ENCODE results near the gene RHBDF1. TPM values are rescaled to one million over a fixed set of nuclear protein-coding genes. Genes with fewer than 3 reads are reported as not detected.

The RHBDF1 gene
- total and polyA plus RNA-seq, 12 donors: 2.3 to 55.7 (median 7.6) TPM

DNA sequence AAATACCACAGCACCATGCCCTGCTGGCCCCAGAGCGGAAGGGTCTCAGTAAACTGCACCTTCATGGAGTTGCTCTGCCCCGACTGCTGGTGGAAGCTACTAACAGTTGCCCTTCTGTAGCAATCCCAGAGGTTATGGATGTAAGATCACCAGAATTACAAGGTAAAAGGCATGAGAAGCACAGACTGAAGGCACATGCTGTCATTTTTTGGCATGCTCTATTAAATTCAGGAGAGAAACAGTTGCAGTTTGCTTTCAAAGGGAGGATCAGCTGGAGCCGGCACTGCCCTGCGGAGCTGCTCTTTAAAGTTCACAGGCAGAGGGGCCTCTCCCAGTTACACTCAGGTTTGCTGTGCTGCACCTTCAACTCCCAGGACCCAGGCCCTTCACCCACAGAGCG, 46.9 kb upstream of the RHBDF1 start:
- peaks cover 0 to 7% of the 10 kb centered on the region in 2 donors for H3K4me1 ChIP-seq (replicated peaks in 1 of 2)
- intact Hi-C loops (cut with DNase I): no loop called here
- H3K27me3 ChIP-seq: no peaks in the 10 kb centered on the region
- H3K27ac ChIP-seq: no peak overlapping the region
- no peaks in the 10 kb centered on the region for H3K9me3 ChIP-seq (replicated peaks in 1 of 3)
- DNase-seq: no peak
- TF ChIP-seq, protein P1, sequence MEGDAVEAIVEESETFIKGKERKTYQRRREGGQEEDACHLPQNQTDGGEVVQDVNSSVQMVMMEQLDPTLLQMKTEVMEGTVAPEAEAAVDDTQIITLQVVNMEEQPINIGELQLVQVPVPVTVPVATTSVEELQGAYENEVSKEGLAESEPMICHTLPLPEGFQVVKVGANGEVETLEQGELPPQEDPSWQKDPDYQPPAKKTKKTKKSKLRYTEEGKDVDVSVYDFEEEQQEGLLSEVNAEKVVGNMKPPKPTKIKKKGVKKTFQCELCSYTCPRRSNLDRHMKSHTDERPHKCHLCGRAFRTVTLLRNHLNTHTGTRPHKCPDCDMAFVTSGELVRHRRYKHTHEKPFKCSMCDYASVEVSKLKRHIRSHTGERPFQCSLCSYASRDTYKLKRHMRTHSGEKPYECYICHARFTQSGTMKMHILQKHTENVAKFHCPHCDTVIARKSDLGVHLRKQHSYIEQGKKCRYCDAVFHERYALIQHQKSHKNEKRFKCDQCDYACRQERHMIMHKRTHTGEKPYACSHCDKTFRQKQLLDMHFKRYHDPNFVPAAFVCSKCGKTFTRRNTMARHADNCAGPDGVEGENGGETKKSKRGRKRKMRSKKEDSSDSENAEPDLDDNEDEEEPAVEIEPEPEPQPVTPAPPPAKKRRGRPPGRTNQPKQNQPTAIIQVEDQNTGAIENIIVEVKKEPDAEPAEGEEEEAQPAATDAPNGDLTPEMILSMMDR (IDR thresholded peaks at IDR 0.05): no peak
- TF ChIP-seq POLR2A (IDR thresholded peaks at IDR 0.05): no peak
- H3K4me3 ChIP-seq: no peak overlapping the region
- H3K36me3 ChIP-seq (replicated peaks in 1 of 2): peaks cover 0 to 12% of the 10 kb centered on the region in 2 donors
- 81 to 94% (median 91%) methylated on average over 2 to 5 of the region's 5 CpGs for WGBS, 4 donors

DNA sequence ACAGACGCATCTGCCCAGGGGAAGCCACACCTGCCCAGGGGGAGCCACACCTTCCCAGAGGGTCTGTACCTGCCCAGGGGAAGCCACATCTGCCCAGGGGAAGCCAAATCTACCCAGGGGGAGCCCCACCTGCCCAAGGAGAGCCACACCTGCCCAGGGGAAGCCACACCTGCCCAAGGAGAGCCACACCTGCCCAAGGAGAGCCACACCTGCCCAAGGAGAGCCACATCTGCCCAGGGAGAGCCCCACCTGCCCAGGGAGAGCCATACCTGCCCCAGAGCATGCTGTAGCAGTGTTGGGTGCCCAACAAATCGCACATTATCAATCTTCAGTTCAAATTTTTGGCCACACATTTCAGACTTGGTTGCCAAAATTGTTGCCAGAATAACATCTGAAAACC, 46.4 kb upstream of the RHBDF1 start:
- intact Hi-C loops (cut with DNase I): no loop called here
- peaks cover under 1 to 8% of the 10 kb centered on the region in 2 donors for H3K4me1 ChIP-seq (replicated peaks in 1 of 2)
- H3K36me3 ChIP-seq (replicated peaks in 1 of 2): peaks cover 0 to 12% of the 10 kb centered on the region in 2 donors
- no peak overlapping the region for H3K27ac ChIP-seq
- no peak for DNase-seq
- whole genome bisulfite sequencing, 4 donors: 100% methylated on average over 1 to 2 of the region's 2 CpGs
- TF ChIP-seq, protein P1 (IDR thresholded peaks at IDR 0.05): no peak
- TF ChIP-seq POLR2A (IDR thresholded peaks at IDR 0.05): no peak
- H3K4me3 ChIP-seq: no peak overlapping the region
- H3K9me3 ChIP-seq (replicated peaks in 1 of 3): no peaks in the 10 kb centered on the region
- H3K27me3 ChIP-seq: no peaks in the 10 kb centered on the region

DNA sequence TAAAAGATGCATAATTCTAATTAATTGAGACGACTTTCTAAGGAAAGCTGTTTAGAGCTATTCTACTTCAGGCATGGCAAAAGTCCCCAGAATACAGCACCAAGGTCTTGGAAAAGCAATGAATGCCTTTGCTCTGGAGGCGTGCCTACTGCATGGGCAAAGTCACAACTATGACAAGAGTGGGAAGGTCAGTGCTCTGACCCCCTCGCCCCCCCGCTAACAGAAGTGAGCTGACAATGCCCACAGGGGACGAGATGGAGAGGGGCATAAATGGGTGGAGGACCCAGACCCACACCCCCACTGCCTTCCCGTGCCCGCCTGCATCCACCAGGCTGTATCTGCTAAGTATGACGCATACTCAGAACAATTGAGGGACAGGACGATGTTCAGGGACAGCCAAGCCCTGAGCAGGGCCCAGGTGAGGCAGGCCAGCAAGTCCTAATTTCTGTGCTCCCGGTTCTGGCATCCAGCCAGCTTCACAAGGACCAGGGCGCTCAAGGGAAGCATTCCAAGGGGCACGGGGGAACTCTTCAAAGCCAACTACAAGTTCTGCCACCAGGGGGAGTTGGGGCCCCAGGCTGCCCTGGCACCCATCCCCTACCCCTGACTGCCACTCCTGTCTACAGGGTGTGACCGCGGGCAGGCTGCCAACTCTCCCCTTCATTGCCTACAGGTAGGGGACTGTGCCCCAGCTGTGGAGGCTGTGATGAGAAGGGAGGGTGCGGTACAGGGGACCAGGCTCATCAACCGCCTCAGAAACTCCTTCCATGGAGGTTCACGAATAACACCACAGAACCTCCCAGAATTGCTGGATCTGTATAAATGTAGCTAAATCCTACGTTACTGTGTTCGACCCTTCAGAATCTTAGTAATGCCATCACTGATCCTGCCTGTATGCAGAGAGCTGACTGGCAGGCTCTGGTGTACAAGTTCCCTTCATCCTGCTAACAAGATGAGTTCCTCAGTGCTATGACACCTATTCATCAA, 45.2 kb upstream of the RHBDF1 start:
- Histone ChIP-seq H3K27me3 (no peaks in the 10 kb centered on the region), H3K27ac (no peak overlapping the region), H3K36me3 (replicated peaks in 1 of 2) (peaks cover 0 to 12% of the 10 kb centered on the region in 2 donors), H3K4me3 (no peak overlapping the region), H3K4me1 (replicated peaks in 1 of 2) (peaks cover 9 to 17% of the 10 kb centered on the region in 2 donors), H3K9me3 (replicated peaks in 1 of 3) (no peaks in the 10 kb centered on the region)
- no peak for TF ChIP-seq POLR2A (IDR thresholded peaks at IDR 0.05)
- TF ChIP-seq, protein P1 (IDR thresholded peaks at IDR 0.05): peak; percentile 41 to 71 (median 62)
- peak; percentile 55 to 77 (median 68) for DNase-seq
- intact Hi-C loops (cut with DNase I): no loop called here
- 48 to 61% (median 51%) methylated on average over 12 to 19 of the region's 19 CpGs for WGBS, 4 donors

DNA sequence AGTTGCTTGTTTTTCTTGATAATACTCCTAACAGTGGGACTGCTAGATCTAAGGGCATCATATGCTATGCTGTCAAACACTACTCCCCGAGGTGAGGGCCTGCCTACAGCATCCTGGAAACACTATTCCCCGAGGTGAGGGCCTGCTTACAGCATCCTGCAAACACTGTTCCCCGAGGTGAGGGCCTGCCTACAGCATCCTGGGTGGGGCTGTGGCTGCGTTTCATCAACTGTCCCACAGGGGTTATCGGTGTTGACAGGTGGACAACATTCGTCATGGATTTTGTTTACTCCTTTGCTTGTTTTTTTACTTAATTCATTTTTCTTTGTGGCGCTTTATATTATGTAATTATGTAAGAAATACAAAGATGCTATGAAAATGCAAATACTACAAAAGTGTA, 43.6 kb upstream of the RHBDF1 start:
- Histone ChIP-seq H3K9me3 (replicated peaks in 1 of 3) (no peaks in the 10 kb centered on the region), H3K36me3 (replicated peaks in 1 of 2) (peaks cover 0 to 27% of the 10 kb centered on the region in 2 donors), H3K27me3 (no peaks in the 10 kb centered on the region), H3K4me1 (replicated peaks in 1 of 2) (peaks cover 9 to 17% of the 10 kb centered on the region in 2 donors), H3K4me3 (no peak overlapping the region), H3K27ac (no peak overlapping the region)
- DNase-seq: no peak
- WGBS, 4 donors: 76 to 84% (median 80%) methylated on average over 7 of the region's 7 CpGs
- no peak for TF ChIP-seq POLR2A (IDR thresholded peaks at IDR 0.05)
- TF ChIP-seq, protein P1 (IDR thresholded peaks at IDR 0.05): no peak
- intact Hi-C loops (cut with DNase I): no loop called here
